ENCODE data around the gene DCAF5.

GRCh38 chr14:69152181-69152901, 578 bp downstream of the DCAF5 start:
- TF ChIP-seq CTCF (IDR thresholded peaks at IDR 0.05) = no peak
- TF ChIP-seq EP300 (IDR thresholded peaks at IDR 0.05; ENCODE audit: low read depth) = no peak

Measured in transverse colon (tissue), 3 donors.